IMR-90 (cell line): ENCODE results near the gene ST6GALNAC4. TPM values are rescaled to one million over a fixed set of nuclear protein-coding genes. Genes with fewer than 3 reads are reported as not detected.

Experiments used
- ATAC-seq: fragments of 200-7000 bp; cut with Tn5 transposase; 2 replicates; pipeline ENCODE4 v1.9.1; 2020; ENCODE audit warnings: low read depth, mild to moderate bottlenecking, moderate library complexity
- BruUV-seq: library from RNA; stranded (reverse); fragments of 400-500 nt; replicated peaks from 2 replicates; lab custom pipeline; 2021; lab: Mats Ljungman, UMichigan
- CTCF ChIA-PET: fragments of 300-600 bp; formaldehyde crosslinking; extraction: SDS; loops from one replicate; lab custom pipeline; 2021; ENCODE audit warnings: antibody characterized with exemption; lab: Yijun Ruan, JAX
- POLR2A ChIA-PET: fragments of 300-600 bp; sonication (Branson Sonifier 250); formaldehyde crosslinking; loops from one replicate; lab custom pipeline; 2022; ENCODE audit warnings: antibody characterized with exemption; ENCODE audit not compliant: unreplicated experiment; lab: Charles Lee
- DNase-seq: peaks from one replicate; pipeline ENCODE4 v3.0.0; 2013
- H2AFZ ChIP-seq: replicated peaks from 2 replicates; pipeline ENCODE3; 2013; ENCODE audit warnings: low read length, mild to moderate bottlenecking; ENCODE audit not compliant: poor library complexity
- H2AK5ac ChIP-seq: 2 replicates; pipeline ENCODE4 v1.6.1; 2013; ENCODE audit warnings: low read depth, low read length, inconsistent platforms
- H2AK9ac ChIP-seq: replicated peaks from 2 replicates; pipeline ENCODE3; 2013; ENCODE audit warnings: mild to moderate bottlenecking, low read depth, low read length, moderate library complexity; ENCODE audit not compliant: poor library complexity
- H2BK120ac ChIP-seq: 2 replicates; pipeline ENCODE4 v1.6.1; 2013; ENCODE audit warnings: low read depth, low read length, inconsistent platforms
- H2BK15ac ChIP-seq: 3 replicates; pipeline ENCODE4 v1.6.1; 2013; ENCODE audit warnings: low read depth, low read length, inconsistent platforms
- H2BK20ac ChIP-seq: 2 replicates; pipeline ENCODE4 v1.6.1; 2013; ENCODE audit warnings: low read depth, mild to moderate bottlenecking, inconsistent platforms, low read length, moderate library complexity
- H2BK5ac ChIP-seq: 2 replicates; pipeline ENCODE4 v1.6.1; 2013; ENCODE audit warnings: mild to moderate bottlenecking, low read depth, low read length, inconsistent platforms; ENCODE audit not compliant: poor library complexity, severe bottlenecking
- H3K14ac ChIP-seq: replicated peaks from 2 replicates; pipeline ENCODE4 v1.6.1; 2013; ENCODE audit warnings: low read depth, low read length, inconsistent platforms
- H3K18ac ChIP-seq: 2 replicates; pipeline ENCODE4 v1.6.1; 2013; ENCODE audit warnings: low read depth, low read length, control low read depth
- H3K23ac ChIP-seq: 2 replicates; pipeline ENCODE4 v1.6.1; 2013; ENCODE audit warnings: low read depth, low read length, inconsistent platforms
- H3K27ac ChIP-seq: 2 replicates; pipeline ENCODE4 v1.5.1; 2013; ENCODE audit warnings: mild to moderate bottlenecking, control low read depth, low read length; ENCODE audit not compliant: insufficient read depth
- H3K27me3 ChIP-seq: 2 replicates; pipeline ENCODE4 v1.6.1; 2013; ENCODE audit warnings: low read length; ENCODE audit not compliant: control insufficient read depth, insufficient read depth
- H3K36me3 ChIP-seq: 2 replicates; pipeline ENCODE4 v1.6.1; 2013; ENCODE audit warnings: low read length, mixed read lengths; ENCODE audit not compliant: control insufficient read depth, insufficient read depth
- H3K4ac ChIP-seq: 2 replicates; pipeline ENCODE4 v1.6.1; 2013; ENCODE audit warnings: low read depth, low read length, inconsistent platforms
- H3K4me1 ChIP-seq: 2 replicates; pipeline ENCODE4 v1.6.1; 2013; ENCODE audit warnings: low read length, mixed read lengths; ENCODE audit not compliant: control insufficient read depth, insufficient read depth
- H3K4me2 ChIP-seq: 2 replicates; pipeline ENCODE4 v1.6.1; 2013; ENCODE audit warnings: low read depth, mild to moderate bottlenecking, control low read depth, low read length, moderate library complexity
- H3K4me3 ChIP-seq: 2 replicates; pipeline ENCODE4 v1.5.1; 2013; ENCODE audit warnings: low read depth, mild to moderate bottlenecking, control low read depth, low read length, moderate library complexity; ENCODE audit not compliant: insufficient read depth
- H3K56ac ChIP-seq: 2 replicates; pipeline ENCODE4 v1.6.1; 2013; ENCODE audit warnings: low read length, inconsistent platforms; ENCODE audit not compliant: insufficient read depth; ENCODE audit errors: extremely low read depth
- H3K79me1 ChIP-seq, 2 experiments: 2 replicates each; pipeline ENCODE4 v1.6.1; 2013; ENCODE audit warnings: low read length in 2 of 2, inconsistent platforms in 1 of 2, low read depth in 1 of 2
- H3K9ac ChIP-seq: 2 replicates; pipeline ENCODE4 v1.6.1; 2013; ENCODE audit warnings: low read depth, low read length, control low read depth
- H3K9me1 ChIP-seq: 2 replicates; pipeline ENCODE4 v1.6.1; 2013; ENCODE audit warnings: low read length, inconsistent platforms; ENCODE audit not compliant: insufficient read depth
- H3K9me3 ChIP-seq: 2 replicates; pipeline ENCODE4 v1.6.1; 2013; ENCODE audit warnings: low read length; ENCODE audit not compliant: control insufficient read depth, insufficient read depth
- H4K20me1 ChIP-seq: 2 replicates; pipeline ENCODE4 v1.6.1; 2013; ENCODE audit warnings: low read length, inconsistent platforms; ENCODE audit not compliant: insufficient read depth
- H4K5ac ChIP-seq: 2 replicates; pipeline ENCODE4 v1.6.1; 2013; ENCODE audit warnings: mild to moderate bottlenecking, low read depth, low read length, control low read depth
- H4K8ac ChIP-seq, 2 experiments: 2 replicates each; pipeline ENCODE4 v1.6.1; 2013; ENCODE audit warnings: low read depth in 2 of 2, low read length in 2 of 2, control low read depth in 1 of 2, inconsistent platforms in 1 of 2
- H4K91ac ChIP-seq: 2 replicates; pipeline ENCODE4 v1.6.1; 2013; ENCODE audit warnings: low read depth, low read length, inconsistent platforms; ENCODE audit not compliant: insufficient read depth
- CEBPB ChIP-seq: IDR thresholded peaks from 2 replicates; pipeline ENCODE4 v1.6.1; 2012; ENCODE audit warnings: low read depth, low read length, improper control_type of control experiment
- CHD1 ChIP-seq: IDR thresholded peaks from 2 replicates; pipeline ENCODE4 v1.6.1; 2012; ENCODE audit warnings: low read depth, low read length, improper control_type of control experiment
- CTCF ChIP-seq: conservative IDR thresholded peaks from 2 replicates; pipeline ENCODE4 v1.5.1; 2012; ENCODE audit warnings: mild to moderate bottlenecking, low read depth, low read length, improper control_type of control experiment
- ELK1 ChIP-seq: fragments of 150-350 bp; IDR thresholded peaks from 2 replicates; pipeline ENCODE4 v1.6.1; 2016; ENCODE audit warnings: low read depth, mild to moderate bottlenecking, low read length, moderate library complexity, borderline replicate concordance
- MAZ ChIP-seq: IDR thresholded peaks from 2 replicates; pipeline ENCODE4 v1.6.1; 2012; ENCODE audit warnings: low read depth, mild to moderate bottlenecking, low read length, improper control_type of control experiment, moderate library complexity, borderline replicate concordance
- MXI1 ChIP-seq: IDR thresholded peaks from 2 replicates; pipeline ENCODE4 v1.6.1; 2012; ENCODE audit warnings: low read depth, mild to moderate bottlenecking, low read length, moderate library complexity, borderline replicate concordance
- NFE2L2 ChIP-seq: fragments of 150-350 bp; IDR thresholded peaks from 2 replicates; pipeline ENCODE4 v1.6.1; 2016; ENCODE audit warnings: low read depth, mild to moderate bottlenecking, low read length
- POLR2A ChIP-seq: IDR thresholded peaks from 2 replicates; pipeline ENCODE4 v1.6.1; 2012; ENCODE audit warnings: mild to moderate bottlenecking, low read depth, low read length
- RCOR1 ChIP-seq: IDR thresholded peaks from 2 replicates; pipeline ENCODE4 v1.6.1; 2012; ENCODE audit warnings: mild to moderate bottlenecking, low read length, improper control_type of control experiment; ENCODE audit not compliant: insufficient replicate concordance
- RFX5 ChIP-seq: IDR thresholded peaks from 2 replicates; pipeline ENCODE4 v1.8.0; 2012; ENCODE audit warnings: low read depth, mild to moderate bottlenecking, low read length, moderate library complexity
- USF2 ChIP-seq: fragments of 150-350 bp; IDR thresholded peaks from 2 replicates; pipeline ENCODE4 v1.6.1; 2017; ENCODE audit warnings: mild to moderate bottlenecking, antibody characterized with exemption, low read length, low read depth
- whole genome bisulfite sequencing, 2 experiments: methylation state at CpG; one replicate each; pipeline versions ENCODE4 v1.1.5 to v1.1.7; 2013; ENCODE audit warnings: missing lambda C conversion rate in 2 of 2; ENCODE audit not compliant: insufficient read length in 1 of 2; ENCODE audit errors: extremely low coverage in 2 of 2; 5-methylcytosine and 5-hydroxymethylcytosine counted together
- dilution Hi-C: fragments of 300-500 bp; cut with HindIII; formaldehyde crosslinking; loops from one replicate; pipeline ENCODE4 v1.14.3; 2018; ENCODE audit warnings: low sequenced_read_pairs; ENCODE audit not compliant: unreplicated experiment
- in situ Hi-C: fragments of 300-500 bp; cut with MboI; formaldehyde crosslinking; loops from 3 replicates; pipeline ENCODE4 v1.14.3; 2019; ENCODE audit warnings: low sequenced_read_pairs, inconsistent platforms, mixed read lengths
- intact Hi-C: fragments of 100-400 bp; cut with micrococcal nuclease; formaldehyde crosslinking; loops from 2 replicates; pipeline ENCODE4 v1.10.0; 2022
- polyA plus RNA-seq, 3 experiments: library from polyadenylated mRNA; depleted of rRNA; stranded (reverse); fragments of >200 nt; gene quantifications; 2 replicates each; pipeline ENCODE4 v1.2.3, GENCODE V29; 2012; ENCODE audit warnings: low replicate concordance in 1 of 3
- total RNA-seq: library from RNA; depleted of rRNA; stranded (reverse); fragments of >200 nt; gene quantifications from 2 replicates; pipeline ENCODE4 v1.2.3, GENCODE V29; 2012

ST6GALNAC4 gene
- total and polyA plus RNA-seq, 2 of the 4 experiments (the other 2 are of a cell fraction) = 12.5 to 32.9 TPM

GRCh38 chr9:127925959-127926905, 9.4 kb upstream of the ST6GALNAC4 start:
- no peak overlapping the region for H4K5ac ChIP-seq
- BruUV-seq = no TSS peak
- no peak overlapping the region for H3K18ac ChIP-seq
- H2BK5ac ChIP-seq = no peak overlapping the region
- 66% methylated on average over 10 of the region's 14 CpGs; no CpG with 5 or more reads in 1 of the 2 experiments for WGBS, 2 experiments
- no peak overlapping the region for H3K27ac ChIP-seq
- in situ Hi-C loops (no loop called here), intact Hi-C loops (loop anchor here (10.0 kb wide), 2 partner anchors 421 to 721 kb away; no protein-coding TSS in a partner anchor), dilution Hi-C loops (no loop called here)
- no peak overlapping the region for H3K4me2 ChIP-seq
- no peak overlapping the region for H3K9ac ChIP-seq
- TF ChIP-seq ELK1 (no peak), USF2 (no peak), MXI1 (no peak), MAZ (no peak), CTCF (no peak), NFE2L2 (no peak), RFX5 (no peak), CEBPB (no peak), POLR2A (no peak), RCOR1 (no peak), CHD1 (no peak)
- no peak overlapping the region for H4K91ac ChIP-seq
- H3K4ac ChIP-seq = peak overlapping the region; percentile 44
- H3K14ac ChIP-seq = no peak overlapping the region
- ChIA-PET CTCF (interaction anchor here (1.3 to 1.4 kb wide), 2 partner anchors 37 to 192 kb away, joined by 3 read pairs; no protein-coding TSS in a partner anchor), POLR2A (no interaction called here)
- no peaks in the 10 kb centered on the region for H3K27me3 ChIP-seq
- H3K79me1 ChIP-seq = 0 out of 4 replicates have a peak, but pooled peaks cover 0 to 8% of the 10 kb centered on the region in 2 experiments
- peaks cover 8% of the 10 kb centered on the region for H3K4me1 ChIP-seq
- peak overlapping the region; percentile 28; the same call in 1 of the 2 replicates for H2BK120ac ChIP-seq
- H2AFZ ChIP-seq = peak overlapping the region; percentile 87
- H3K36me3 ChIP-seq = no peaks in the 10 kb centered on the region
- no peak overlapping the region for H3K4me3 ChIP-seq
- no peak overlapping the region for H2BK20ac ChIP-seq
- no peaks in the 10 kb centered on the region for H3K9me3 ChIP-seq
- no peak overlapping the region for H2BK15ac ChIP-seq
- ATAC-seq (no peak), DNase-seq (no peak)
- peak overlapping the region in 1 of 2 experiments; percentile 40; a peak in 1 of 4 replicates for H4K8ac ChIP-seq
- peaks cover 10% of the 10 kb centered on the region for H4K20me1 ChIP-seq
- H2AK9ac ChIP-seq = peak overlapping the region; percentile 17
- no peak overlapping the region for H3K56ac ChIP-seq
- peak overlapping the region; percentile 74 for H2AK5ac ChIP-seq
- no peak overlapping the region for H3K23ac ChIP-seq
- peaks cover 13% of the 10 kb centered on the region for H3K9me1 ChIP-seq
